HG03097 (cell line): ENCODE measurements around the gene HBE1.
"Not testable (repeated sequence)": the region's sequence is repeated elsewhere in the genome, so short reads cannot be mapped to it uniquely, and the experiment has no call there.

ENCODE experiments used
- ATAC-seq: cut with Tn5 transposase; IDR thresholded peaks from one replicate; pipeline ENCODE4 v1.9.1; 2021; ENCODE audit not compliant: unreplicated experiment, low FRiP score

HBE1 gene

GRCh38 chr11:5254646-5255413, 14.9 kb downstream of the HBE1 start, which contains the start of gene HBG2:
TSS of gene HBG2 (minus strand) at chr11:5254781. CDS start at chr11:5254728, 53 bp downstream.
- ATAC-seq = not testable (repeated sequence)

GRCh38 chr11:5254023-5254422, 15.7 kb downstream of the HBE1 start:
- not testable (repeated sequence) for ATAC-seq

- not testable (repeated sequence) for ATAC-seq
These were observed 16.3 kb downstream of the HBE1 start for GRCh38 chr11:5253440-5253839.

- ATAC-seq = no peak
These were observed 16.9 kb downstream of the HBE1 start for GRCh38 chr11:5252919-5253265.

GRCh38 chr11:5252192-5252918, 17.4 kb downstream of the HBE1 start:
- ATAC-seq = no peak

GRCh38 chr11:5251746-5252145, 18.0 kb downstream of the HBE1 start:
- ATAC-seq = no peak

GRCh38 chr11:5250543-5251204, 19.1 kb downstream of the HBE1 start:
- no peak for ATAC-seq

- ATAC-seq = not testable (repeated sequence)
These were observed 19.8 kb downstream of the HBE1 start, which contains the start of gene HBG1 for GRCh38 chr11:5249807-5250396. TSS of gene HBG1 (minus strand) at chr11:5249857. CDS start at chr11:5249804, 53 bp downstream.

GRCh38 chr11:5248498-5248897, 21.2 kb downstream of the HBE1 start:
- not testable (repeated sequence) for ATAC-seq

GRCh38 chr11:5247472-5248192, 22.1 kb downstream of the HBE1 start:
- no peak for ATAC-seq

- no peak for ATAC-seq
These were observed 22.8 kb downstream of the HBE1 start for GRCh38 chr11:5246772-5247471.

GRCh38 chr11:5245155-5245554, 24.6 kb downstream of the HBE1 start:
- ATAC-seq = no peak

GRCh38 chr11:5243816-5244180, 25.9 kb downstream of the HBE1 start:
- ATAC-seq = no peak

GRCh38 chr11:5242933-5243815, 26.6 kb downstream of the HBE1 start:
- ATAC-seq = no peak

GRCh38 chr11:5242208-5242607, 27.5 kb downstream of the HBE1 start:
- no peak for ATAC-seq

GRCh38 chr11:5241458-5241857, 28.3 kb downstream of the HBE1 start:
- ATAC-seq = no peak

- no peak for ATAC-seq
These were observed 29.3 kb downstream of the HBE1 start for GRCh38 chr11:5240458-5240857.

- ATAC-seq = no peak
These were observed 29.7 kb downstream of the HBE1 start for GRCh38 chr11:5240056-5240455.

- no peak for ATAC-seq
These were observed 30.7 kb downstream of the HBE1 start for GRCh38 chr11:5239046-5239445.
